GM21423 (cell line): Measurements from ENCODE around the gene SLC9C2.
"Not testable (repeated sequence)": the region's sequence is repeated elsewhere in the genome, so short reads cannot be mapped to it uniquely, and the experiment has no call there.

ENCODE experiments used
- ATAC-seq: cut with Tn5 transposase; IDR thresholded peaks from one replicate; pipeline ENCODE4 v1.9.1; 2021; ENCODE audit warnings: mild to moderate bottlenecking, moderate library complexity; ENCODE audit not compliant: unreplicated experiment

The SLC9C2 gene

DNA sequence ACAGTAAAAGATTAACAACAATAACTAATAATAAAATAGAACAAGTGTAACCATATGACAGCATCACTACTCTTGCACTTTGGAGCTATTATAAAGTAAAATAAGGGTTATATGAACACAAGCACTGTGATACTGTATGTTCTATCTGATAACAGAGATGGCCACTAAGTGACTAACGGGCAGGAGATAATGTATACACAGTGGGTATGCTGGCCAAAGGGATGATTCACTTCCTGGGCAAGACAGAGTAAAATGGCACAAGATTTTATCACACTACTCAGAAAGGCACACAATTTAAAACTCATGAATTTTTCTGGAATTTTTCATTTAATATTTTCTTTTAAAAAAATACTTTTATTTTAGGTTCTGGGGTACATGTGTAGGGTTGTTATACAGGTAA lies 12.3 kb downstream of the SLC9C2 start:
- no peak for ATAC-seq

DNA sequence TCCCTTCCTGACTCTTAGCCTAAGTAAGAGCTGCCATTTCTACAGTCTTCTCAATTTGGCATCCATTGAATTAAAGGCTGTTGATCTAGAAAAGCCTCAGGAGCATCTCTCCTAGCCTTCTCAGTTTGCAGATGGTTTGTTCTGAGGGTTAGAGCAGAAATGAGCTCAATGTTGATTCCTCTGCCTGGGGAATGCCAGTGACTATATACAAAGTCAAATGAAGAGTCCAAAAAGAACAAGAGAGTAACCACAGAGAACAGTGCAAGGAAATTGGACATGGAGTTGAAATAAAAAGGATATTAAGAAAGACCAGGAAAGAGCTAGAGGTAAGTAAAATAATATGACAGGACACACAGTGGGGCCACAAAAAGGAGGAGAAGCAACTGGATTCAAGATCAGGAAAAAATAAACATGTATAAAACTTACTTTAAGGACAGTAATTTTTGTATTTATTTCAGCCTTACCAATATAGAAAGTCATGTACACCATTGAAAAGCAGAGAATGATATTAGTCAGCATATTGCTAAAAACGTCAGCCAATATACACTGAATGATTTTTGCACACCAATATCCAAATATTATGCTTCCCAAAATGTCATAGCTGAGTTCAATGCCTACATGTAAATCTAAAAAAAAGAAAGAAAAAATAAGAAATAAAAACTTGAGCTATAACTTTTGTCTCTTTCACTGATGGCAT lies 21.3 kb downstream of the SLC9C2 start:
- no peak for ATAC-seq

DNA sequence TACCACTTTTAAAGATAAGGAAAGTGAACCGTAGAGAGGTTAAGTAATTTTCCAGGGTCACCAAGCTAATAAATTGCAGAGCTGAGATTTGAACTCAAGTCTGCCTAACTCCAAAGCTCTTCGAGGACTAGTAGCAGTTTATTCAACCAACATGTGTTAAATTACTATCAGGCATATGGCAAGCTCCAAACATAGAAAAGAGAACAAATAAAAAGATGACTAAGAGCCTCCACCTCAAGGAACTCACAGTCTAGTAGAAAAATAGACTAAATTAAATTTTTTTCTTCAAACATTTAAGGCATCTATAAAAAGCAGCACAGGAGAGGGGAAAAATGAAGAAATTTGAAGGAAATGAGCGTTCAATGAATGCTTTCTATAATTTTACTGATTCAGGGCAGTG lies 22.2 kb downstream of the SLC9C2 start:
- no peak for ATAC-seq

DNA sequence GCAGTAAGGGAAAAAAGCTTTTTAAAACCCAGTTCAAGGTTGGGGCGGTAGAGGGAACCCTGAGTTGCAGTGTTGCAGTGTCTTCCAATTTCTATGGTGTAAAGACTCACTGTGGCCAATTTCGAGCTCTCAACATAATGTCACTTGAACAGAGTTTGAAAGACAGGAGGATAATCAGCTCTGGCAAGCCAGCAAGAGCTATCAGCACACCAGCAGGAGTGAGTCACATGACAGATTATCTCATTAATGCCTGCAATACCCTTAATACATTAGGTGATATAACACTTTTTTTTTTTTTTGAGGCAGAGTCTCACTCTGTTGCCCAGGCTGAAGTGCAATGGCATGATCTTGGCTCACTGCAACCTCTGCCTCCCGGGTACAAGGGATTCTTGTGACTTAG lies 22.8 kb downstream of the SLC9C2 start:
- ATAC-seq, result no peak

DNA sequence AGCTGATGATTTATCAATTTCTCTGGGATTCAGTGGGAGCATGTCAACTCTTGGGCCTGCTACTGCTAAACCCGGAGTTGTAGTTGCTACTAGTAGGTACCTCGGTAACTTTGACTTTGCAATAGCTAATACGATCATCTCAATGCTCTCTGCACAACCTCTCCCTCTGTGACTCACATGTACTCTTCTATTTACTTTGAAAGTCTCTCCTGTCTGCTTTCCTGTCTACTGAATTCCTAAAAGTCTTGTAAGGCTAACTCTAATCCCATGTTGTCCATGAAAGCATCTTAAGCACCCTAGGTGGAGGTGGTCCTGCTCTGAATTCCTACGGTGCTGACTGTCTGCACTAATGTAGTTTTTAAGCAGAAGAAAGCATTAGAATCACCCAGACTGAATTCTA lies 29.3 kb downstream of the SLC9C2 start:
- no peak for ATAC-seq

DNA sequence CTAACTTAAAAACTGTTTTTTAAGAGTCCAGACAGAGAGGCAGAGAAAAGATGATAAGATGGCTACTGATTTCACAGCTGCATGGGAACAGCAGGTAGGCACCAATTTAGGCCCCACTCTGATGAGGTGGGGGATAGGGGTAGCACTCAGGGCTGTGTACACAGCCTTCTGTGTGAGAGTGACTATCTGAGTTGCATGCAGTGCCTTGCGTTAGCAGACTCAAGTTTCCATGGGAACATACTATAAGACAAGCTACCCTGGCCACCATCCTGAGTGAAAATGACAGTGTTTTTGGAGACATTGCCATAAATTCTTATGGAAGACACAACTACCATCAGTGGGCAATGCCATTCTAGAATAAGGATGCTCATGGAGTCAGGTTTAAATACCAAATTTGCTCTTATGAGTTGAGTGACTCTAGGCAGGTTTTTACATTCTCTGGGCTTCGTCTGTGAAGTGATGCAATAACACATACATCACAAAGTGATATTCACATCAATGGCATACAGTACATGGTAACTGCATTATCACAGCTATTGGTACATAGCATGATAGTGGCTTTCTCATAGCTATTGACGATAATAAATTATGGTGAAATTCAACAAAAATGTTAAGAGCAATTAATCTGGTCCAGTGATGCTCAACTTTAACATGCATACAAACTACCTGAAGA lies 30.5 kb downstream of the SLC9C2 start:
- no peak for ATAC-seq

DNA sequence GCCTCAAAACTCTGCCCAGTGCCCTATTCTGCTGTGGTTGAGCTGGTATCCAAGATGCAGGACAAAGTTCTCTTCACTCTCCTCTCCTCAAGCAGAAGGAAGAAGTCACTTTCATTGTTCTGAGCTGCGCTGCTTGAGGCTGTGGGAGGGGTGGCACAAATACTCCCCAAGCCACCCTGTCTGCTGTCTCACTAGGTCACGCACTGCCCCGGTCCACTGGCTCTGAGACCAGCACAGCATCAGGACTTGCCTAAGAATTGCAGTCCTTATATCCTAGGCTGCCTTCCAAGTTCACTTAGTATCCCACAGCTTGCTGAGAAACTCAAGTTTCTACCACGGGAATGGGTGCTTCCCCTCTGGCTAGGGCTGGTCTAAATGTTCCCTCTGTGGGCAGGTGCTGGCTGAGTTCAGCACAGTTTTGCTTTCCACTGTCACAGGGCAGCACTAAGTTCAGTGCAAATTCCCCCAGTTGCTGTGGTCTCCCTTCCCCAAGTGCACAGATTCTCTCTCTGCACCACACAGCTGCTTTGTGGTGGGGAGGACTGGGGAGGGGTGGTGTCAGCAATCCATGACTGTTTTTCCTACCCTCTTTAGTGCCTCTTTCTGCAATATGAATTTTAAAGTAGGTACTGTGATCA lies 32.4 kb downstream of the SLC9C2 start:
- ATAC-seq, result peak; percentile 62

DNA sequence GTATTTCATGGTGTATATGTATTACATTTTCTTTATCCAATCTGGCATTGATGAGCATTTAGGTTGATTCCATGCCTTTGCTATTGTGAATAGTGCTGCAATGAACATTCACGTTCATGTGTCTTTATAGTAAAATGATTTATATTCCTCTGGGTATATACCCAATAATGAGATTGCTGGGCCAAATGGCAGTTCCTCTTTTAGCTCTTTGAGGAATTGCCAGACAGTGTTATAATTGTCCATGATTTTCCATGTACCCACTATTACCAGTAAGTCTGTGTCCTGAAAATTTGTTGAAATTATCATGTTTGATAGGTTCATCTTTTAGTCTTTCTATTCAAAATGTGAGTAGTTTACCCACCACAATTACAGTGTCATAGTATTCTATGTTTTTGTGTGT lies 34.4 kb downstream of the SLC9C2 start:
- no peak for ATAC-seq

DNA sequence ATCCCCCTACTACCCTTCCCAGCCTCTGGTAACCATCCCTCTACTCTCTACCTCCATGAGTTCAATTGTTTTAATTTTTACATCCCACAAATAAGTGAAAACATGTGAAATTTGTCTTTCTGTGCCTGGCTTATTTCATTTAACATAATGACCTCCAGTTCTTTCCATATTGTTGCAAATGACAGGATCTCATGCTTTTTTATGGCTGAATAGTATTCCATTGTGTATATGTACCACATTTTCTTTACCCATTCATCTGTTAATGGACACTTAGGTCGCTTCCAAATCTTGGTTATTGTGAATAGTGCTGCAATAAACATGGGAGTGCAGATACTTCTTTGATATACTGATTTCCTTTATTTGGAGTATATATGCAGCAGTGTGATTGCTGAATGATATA lies 39.0 kb downstream of the SLC9C2 start:
- ATAC-seq, result not testable (repeated sequence)

DNA sequence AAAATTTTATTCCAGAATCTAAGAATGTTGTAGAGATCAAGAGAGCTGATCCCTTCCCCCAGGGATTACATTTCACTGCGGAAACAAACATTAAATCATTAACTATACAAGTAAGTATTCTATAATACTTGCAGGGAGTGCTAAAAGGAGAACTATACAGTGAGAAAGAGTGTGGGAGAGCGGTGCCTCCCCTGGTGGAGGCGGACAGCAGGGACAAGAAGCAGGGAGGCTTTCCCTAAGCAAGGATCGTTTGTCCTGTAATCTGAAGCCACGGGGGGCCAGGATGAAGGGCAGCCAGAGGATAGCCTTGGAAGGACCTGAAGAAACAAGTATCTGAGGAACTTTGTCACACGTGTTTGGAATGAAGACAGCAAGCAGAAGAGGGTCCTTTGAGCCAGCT lies 40.1 kb downstream of the SLC9C2 start:
- ATAC-seq, result no peak

DNA sequence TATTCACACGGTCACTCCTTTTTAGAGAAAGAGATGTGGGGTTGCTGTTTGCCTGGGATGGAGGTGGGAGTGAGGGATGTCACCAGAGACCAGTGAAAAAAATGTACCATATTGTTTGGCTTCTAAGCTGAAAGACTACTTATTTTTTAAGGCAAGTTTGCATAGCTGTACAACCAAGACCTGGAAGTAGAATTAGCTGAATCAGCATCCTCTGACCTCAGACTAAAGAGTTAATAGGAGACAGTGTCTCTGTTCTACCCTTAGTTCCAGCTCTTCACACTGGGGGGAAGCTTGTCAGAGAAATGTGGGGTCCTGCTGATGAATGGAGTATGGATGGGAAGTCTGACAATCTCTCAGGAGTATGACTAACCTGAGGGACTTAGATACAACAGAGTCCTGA lies 41.6 kb downstream of the SLC9C2 start:
- no peak for ATAC-seq

DNA sequence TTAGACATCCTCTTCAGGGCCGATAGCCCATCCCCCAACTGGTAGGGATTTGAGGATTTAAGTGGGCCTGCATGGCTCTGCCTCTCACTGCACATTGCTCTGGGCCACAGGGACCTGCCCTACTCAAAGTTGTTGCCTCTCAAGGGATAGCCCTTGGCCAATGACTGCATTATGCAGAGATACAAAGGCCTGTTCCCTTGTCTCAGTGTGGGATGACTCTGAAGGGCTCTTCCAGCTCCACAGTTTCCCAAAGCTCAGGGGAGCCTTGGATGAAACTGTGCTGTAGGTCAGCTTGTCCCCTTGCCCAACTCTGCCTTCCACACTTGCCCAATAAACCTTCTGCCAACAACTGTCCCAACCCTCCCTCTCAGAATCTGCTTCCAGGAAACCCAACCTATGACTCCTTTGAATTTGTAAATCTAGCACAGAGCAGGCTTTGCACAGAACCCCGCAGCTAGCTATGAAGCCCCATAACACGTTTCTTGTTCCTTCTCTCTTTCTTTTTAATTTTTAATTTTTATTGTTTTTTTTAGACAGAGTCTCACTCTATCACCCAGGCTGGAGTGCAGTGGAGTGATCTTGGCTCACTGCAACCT lies 42.5 kb downstream of the SLC9C2 start:
- ATAC-seq, result no peak

DNA sequence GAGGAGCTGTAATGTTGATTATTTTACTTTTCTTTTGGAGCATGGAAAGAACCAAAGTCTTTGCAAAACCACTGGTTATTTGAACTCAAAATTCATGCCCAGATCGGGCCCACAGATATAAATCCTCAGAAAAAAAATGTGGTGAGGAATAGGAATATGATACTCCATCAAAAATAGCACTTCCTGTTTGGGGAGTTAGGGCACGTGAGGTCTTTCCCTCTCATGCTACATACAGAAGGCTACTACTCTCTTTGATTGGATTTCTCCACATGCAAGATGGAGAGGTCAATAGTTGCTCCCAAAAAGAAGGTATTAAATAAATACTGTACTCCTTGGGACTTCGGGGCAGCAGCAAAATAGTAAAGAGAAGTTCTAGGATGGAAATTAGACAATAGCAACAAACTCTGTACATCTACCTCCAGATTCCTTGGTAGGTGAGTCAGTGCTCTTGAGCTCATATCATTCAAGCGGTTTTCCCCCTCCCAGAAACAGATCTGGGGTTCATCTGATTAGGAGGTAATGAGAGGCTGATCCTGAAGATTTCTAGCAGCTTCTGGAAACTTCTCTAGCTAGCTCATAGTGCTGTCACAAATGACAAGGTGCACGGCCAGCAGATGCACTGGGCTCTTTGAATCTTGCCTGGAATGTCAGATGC lies 47.1 kb downstream of the SLC9C2 start:
- ATAC-seq, result no peak

DNA sequence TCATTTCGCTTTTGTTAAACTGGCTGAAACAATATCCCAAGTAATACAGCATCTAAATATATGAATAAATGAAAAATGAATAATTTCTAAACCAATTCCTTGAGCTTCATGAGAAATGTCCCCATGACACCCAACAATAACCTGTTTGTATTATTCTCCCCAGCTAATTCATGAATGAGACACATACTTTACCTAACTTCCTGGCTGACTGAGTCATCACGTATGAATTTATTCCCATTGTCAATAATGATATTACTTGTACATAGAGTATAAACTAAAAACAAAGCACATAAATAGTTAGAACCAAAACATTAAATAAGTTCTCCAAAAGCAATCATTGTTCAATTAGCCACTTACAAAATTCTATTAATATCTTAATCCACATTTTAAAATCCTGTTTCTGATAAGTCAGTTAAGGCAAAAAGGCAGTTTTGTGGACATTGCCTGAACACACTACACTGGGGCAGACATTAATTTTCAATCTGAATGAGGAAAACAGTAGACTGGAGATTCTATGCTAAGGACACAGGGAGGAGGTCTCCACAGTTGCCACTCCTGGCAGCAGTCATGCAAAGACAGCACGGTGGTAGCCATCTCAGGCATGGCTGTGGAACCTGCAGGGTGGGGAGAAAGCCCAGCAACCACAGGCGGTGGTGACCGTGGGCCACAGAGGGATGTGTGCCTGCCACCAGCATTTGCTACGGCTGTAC lies 48.2 kb downstream of the SLC9C2 start:
- no peak for ATAC-seq

DNA sequence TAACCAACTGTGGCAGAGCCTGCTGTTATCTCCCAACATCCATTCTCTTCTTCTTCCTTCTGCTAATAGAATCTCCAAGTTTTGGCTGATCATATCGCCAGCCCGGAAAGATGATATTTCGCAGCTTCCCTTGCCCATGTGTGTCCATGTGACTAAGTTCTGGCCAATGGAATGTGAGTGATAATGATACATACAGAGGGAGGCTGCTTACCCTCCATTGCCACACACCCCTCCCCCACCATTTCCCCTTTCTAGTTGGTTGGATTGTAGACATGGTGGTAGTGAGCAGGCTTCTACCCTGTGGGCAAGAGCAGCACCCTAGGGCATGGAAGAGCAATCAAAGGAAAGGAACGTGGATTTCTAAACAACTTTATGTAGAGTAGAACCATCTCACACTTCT lies 48.8 kb downstream of the SLC9C2 start:
- ATAC-seq, result no peak

DNA sequence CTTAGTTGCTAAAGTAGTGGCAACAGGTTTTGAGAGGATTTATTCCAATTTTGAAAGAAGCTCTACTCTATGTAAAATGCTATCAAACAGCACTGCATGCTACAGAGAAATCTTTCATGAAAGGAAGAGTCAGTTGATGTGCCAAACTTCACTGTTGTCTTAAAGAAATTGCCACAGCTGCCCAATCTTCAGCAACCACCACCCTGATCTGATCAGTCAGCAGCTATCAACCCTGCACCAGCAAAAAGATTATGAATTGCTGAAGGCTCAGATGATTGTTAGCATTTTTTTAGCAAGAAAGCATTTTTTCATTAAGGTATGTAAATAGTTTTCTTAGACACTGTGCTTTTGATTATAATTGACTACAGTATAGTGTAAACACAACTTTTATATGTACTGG lies 49.6 kb downstream of the SLC9C2 start:
- ATAC-seq, result no peak

DNA sequence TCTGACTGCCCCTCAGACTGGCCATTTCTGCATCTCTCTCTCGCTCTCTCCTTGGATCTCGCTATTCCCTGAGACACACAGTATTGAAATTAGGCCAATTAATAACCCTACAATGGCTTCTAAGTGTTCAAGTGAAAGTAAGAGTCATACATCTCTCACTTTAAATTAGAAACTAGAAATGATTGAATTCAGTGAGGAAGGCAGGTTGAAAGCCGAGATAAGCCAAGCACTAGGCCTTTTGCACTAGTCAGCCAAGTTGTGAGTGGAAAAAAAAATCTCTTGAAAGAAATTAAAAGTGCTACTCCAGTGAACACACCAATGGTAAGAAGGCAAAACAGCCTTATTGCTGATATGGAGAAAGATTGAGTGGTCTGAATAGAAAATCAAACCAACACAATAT lies 51.2 kb downstream of the SLC9C2 start:
- ATAC-seq, result no peak

DNA sequence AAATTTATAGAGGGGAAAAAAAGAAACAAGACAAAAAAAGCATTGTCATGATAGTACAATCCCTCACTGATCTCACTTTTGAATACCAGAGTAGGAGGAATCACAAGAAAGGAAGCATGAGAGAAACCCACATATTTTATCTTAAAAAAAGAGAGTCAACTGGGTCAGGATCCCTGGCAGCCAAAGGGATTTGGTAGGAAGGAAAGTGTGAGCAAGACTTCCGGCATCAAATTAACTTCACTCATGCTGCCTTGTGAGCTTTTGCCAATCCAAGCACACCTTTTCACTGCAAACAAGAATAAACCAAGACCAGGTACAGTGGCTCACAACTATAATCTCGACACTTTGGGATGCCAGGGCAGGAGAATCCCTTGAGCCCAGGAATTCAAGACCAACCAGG lies 53.1 kb downstream of the SLC9C2 start:
- ATAC-seq, result no peak

DNA sequence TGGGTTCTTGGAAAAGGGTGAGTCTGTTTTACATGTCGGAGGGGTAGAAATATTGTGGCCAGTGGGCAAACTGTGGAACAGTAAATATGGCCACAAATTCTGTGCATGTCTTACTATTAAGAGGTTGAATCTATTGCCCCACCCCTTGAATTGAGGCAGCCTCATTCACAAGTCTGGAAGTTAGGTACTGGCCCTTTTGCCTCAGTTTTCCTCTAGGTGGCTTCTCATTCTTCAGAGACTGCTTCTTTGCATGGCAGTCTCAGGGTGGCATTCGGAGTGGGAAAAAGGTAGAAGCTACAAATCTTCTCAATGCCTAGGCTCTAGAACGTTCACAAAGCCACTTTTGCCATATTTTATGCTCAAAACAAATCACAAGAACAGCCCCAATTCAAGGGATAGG lies 57.2 kb downstream of the SLC9C2 start:
- no peak for ATAC-seq

DNA sequence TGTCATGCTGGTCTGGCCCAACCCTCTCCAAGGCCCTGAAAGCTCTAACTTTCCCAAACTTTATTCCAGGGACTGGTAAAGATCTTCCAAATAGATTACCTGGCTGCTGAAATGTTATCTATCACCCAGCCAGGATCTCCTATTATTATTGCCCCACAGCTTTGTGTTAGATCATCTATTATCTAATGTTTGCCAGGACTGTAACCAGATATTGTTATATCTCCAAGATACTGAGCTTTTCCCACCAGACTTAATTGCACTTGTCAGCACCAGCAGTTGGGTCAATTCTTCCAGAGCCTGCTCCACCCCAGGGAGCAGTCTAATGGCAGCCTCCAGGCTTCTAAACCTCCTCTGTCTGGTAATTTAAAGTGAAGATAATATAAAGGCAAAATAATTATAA lies 66.6 kb downstream of the SLC9C2 start:
- no peak for ATAC-seq

DNA sequence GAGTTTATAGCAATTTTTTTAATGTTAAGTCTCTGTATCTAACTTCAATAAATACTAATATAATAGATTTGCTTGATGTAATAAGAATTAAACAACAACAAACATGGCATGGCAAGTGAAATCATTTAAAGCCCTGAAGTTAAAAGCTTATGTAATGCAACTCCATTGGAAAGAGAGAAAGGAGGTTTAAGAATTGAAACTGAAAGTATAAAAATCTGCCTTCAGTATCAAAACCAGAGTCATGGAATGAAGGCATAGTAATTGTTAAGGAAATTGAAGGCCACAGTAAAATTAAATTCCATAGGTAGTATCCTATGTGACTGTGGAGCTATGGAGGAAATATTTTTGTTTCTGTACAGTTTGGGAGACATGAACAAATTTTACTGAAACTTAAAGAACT lies 70.6 kb downstream of the SLC9C2 start:
- ATAC-seq, result no peak
